ENCODE results near the gene NTN4.

GRCh38 chr12:95723693-95724384, 66.7 kb downstream of the NTN4 start:
- TF ChIP-seq POLR2A (IDR thresholded peaks at IDR 0.05): no peak
- TF ChIP-seq CTCF (IDR thresholded peaks at IDR 0.05): no peak

All from esophagus squamous epithelium (tissue), 4 donors.